Fibroblast of mammary gland (primary cell): Measurements from ENCODE around the gene RBBP8NL.

ENCODE experiments used
- DNase-seq: peaks from one replicate; pipeline ENCODE4 v3.0.0-alpha.2; 2010; ENCODE audit warnings: low read depth
- H3K4me3 ChIP-seq: 2 replicates; pipeline ENCODE4 v1.5.1; 2011; ENCODE audit warnings: low read depth, mild to moderate bottlenecking, low read length, moderate library complexity; ENCODE audit not compliant: control insufficient read depth
- CTCF ChIP-seq: conservative IDR thresholded peaks from 2 replicates; pipeline ENCODE4 v1.5.1; 2011; ENCODE audit warnings: low read depth, low read length, inconsistent platforms; ENCODE audit not compliant: control insufficient read depth, insufficient read depth

The RBBP8NL gene

GRCh38 chr20:62415354-62416111 lies 11.8 kb downstream of the RBBP8NL start:
- no peak for TF ChIP-seq CTCF
- no peak for DNase-seq

GRCh38 chr20:62413896-62414481 lies 13.3 kb downstream of the RBBP8NL start:
- TF ChIP-seq CTCF, result no peak
- no peak for DNase-seq
- H3K4me3 ChIP-seq, result no peak overlapping the region

More at GRCh38 chr20:62415354-62416111, 11.8 kb downstream of the RBBP8NL start:
- no peak overlapping the region for H3K4me3 ChIP-seq

GRCh38 chr20:62413025-62413570 lies 14.2 kb downstream of the RBBP8NL start:
- TF ChIP-seq CTCF, result no peak
- no peak overlapping the region for H3K4me3 ChIP-seq
- DNase-seq, result no peak

GRCh38 chr20:62412194-62413024 lies 14.9 kb downstream of the RBBP8NL start:
- no peak for TF ChIP-seq CTCF
- H3K4me3 ChIP-seq, result no peak overlapping the region
- DNase-seq, result no peak

- H3K4me3 ChIP-seq, result no peak overlapping the region
These were observed 15.7 kb downstream of the RBBP8NL start for GRCh38 chr20:62411479-62412193.

More at GRCh38 chr20:62411479-62412193, 15.7 kb downstream of the RBBP8NL start:
- no peak for TF ChIP-seq CTCF
- no peak for DNase-seq
